Measurements from ENCODE around the gene PAX5. TPM values are rescaled to one million over a fixed set of nuclear protein-coding genes. Genes with fewer than 3 reads are reported as not detected.

Gene PAX5
- total and polyA plus RNA-seq, 3 donors from 2014 or later = 0.79 to 1.9 (median 1.3) TPM

DNA sequence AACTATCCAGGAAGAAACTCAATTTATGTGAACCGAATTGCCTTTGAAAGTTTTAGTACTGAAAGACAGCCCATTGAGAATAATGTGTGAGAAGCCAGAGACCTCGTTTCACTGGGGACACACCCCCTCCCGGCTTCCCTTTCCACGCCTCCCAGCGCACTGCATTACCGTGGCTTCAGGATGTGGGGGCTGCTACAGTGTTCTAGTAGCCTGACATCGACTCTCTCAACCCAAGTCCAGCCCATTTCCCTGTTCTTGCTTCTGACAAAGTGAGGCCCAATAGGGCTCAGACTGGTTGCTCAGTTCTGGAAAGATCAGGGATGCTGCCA, 3.5 kb downstream of the PAX5 start:
- H3K36me3 ChIP-seq (ENCODE audit: low read depth, missing control alignments) = no peaks in the 10 kb centered on the region
- H3K4me3 ChIP-seq = no peak overlapping the region
- DNase-seq = no peak
- H3K27me3 ChIP-seq = peaks cover 5% of the 10 kb centered on the region
- peaks cover 14% of the 10 kb centered on the region for H3K4me1 ChIP-seq
- no peaks in the 10 kb centered on the region for H3K9me3 ChIP-seq
- no peak overlapping the region for H3K27ac ChIP-seq
- intact Hi-C loops (cut with DNase I; ENCODE audit: low total_unique reads) = no loop called here
- TF ChIP-seq, protein P1, sequence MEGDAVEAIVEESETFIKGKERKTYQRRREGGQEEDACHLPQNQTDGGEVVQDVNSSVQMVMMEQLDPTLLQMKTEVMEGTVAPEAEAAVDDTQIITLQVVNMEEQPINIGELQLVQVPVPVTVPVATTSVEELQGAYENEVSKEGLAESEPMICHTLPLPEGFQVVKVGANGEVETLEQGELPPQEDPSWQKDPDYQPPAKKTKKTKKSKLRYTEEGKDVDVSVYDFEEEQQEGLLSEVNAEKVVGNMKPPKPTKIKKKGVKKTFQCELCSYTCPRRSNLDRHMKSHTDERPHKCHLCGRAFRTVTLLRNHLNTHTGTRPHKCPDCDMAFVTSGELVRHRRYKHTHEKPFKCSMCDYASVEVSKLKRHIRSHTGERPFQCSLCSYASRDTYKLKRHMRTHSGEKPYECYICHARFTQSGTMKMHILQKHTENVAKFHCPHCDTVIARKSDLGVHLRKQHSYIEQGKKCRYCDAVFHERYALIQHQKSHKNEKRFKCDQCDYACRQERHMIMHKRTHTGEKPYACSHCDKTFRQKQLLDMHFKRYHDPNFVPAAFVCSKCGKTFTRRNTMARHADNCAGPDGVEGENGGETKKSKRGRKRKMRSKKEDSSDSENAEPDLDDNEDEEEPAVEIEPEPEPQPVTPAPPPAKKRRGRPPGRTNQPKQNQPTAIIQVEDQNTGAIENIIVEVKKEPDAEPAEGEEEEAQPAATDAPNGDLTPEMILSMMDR (IDR thresholded peaks at IDR 0.05) = no peak
- no peak for TF ChIP-seq POLR2A (IDR thresholded peaks at IDR 0.05)
- 1 to 10% methylated on average over 7 of the region's 7 CpGs for WGBS, 2 donors

DNA sequence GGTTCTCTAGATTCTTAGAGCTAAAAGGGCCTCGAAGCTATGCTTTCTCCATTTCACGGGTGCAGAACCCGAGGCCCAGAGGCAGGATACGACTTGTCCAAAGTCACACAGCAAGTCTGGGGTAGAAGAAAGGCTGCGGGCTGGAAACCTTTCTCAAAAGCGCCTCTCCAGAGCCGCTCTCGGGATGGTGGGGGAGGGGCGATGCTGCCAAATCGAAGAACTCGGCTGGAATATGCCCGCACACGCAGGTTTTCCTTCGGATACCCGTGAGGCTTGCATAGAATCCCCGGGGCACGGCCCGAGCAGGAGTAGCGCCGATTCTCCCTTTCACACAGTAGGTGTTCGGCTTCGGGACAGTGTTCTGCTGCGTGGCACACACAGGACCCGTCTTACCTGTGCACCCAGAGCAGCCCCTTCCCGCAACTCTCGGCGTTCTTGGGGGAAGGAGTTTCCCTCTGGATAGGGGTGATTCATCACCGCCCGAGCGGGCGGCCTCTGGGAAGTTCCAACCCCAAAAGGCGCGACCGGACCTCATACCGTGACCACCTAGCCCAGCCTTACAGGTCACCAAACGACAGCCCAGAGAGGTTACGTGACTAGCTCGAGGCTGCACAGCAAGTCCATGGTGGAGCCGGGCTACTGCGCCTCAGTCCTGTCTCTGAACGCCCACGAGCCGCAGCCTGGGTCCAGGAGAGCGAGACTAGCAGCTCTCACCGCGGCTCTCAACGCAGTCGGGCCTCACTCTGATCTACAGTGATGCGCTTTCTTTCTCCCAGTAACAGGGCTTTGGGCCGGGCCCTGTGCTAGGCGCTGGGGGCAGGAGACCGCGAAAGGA, 4.1 kb downstream of the PAX5 start:
- DNase-seq = no peak
- no peak for TF ChIP-seq POLR2A (IDR thresholded peaks at IDR 0.05)
- TF ChIP-seq, protein P1 (IDR thresholded peaks at IDR 0.05) = no peak
- H3K27me3 ChIP-seq = peaks cover 5% of the 10 kb centered on the region
- no peaks in the 10 kb centered on the region for H3K9me3 ChIP-seq
- 2 to 3% methylated on average over 15 to 44 of the region's 53 CpGs for WGBS, 2 donors
- no peak overlapping the region for H3K27ac ChIP-seq
- intact Hi-C loops (cut with DNase I; ENCODE audit: low total_unique reads) = no loop called here
- peaks cover 14% of the 10 kb centered on the region for H3K4me1 ChIP-seq
- no peaks in the 10 kb centered on the region for H3K36me3 ChIP-seq (ENCODE audit: low read depth, missing control alignments)
- no peak overlapping the region for H3K4me3 ChIP-seq

DNA sequence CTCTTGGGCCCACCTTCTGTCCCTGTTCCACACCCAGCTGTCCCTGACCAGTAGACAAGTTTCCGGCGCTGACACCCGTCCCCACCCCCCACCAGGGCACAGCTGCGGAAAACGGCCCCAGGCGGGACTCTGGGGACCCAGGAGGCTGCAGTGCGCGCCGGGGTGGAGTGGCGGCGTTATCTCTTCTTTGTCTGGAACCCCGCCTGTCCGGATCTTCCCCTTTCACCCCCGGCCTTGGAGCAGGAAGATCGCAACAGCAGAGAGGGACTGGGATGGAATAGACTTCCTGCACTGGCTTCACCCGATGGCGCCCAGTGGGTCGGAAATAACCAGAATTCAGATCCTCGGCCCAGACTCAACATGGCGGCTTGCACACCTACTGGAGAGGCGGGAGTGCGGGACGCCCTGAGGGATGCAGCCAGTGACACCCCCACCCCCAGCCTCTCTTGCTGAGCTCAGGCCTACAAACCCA, 4.7 kb downstream of the PAX5 start:
- no peaks in the 10 kb centered on the region for H3K9me3 ChIP-seq
- H3K4me3 ChIP-seq = no peak overlapping the region
- peaks cover 14% of the 10 kb centered on the region for H3K4me1 ChIP-seq
- H3K27ac ChIP-seq = no peak overlapping the region
- DNase-seq = no peak
- H3K27me3 ChIP-seq = peaks cover 5% of the 10 kb centered on the region
- H3K36me3 ChIP-seq (ENCODE audit: low read depth, missing control alignments) = no peaks in the 10 kb centered on the region
- TF ChIP-seq POLR2A (IDR thresholded peaks at IDR 0.05) = no peak
- TF ChIP-seq, protein P1 (IDR thresholded peaks at IDR 0.05) = no peak
- WGBS, 2 donors = 4% methylated on average over 23 of the region's 23 CpGs; no CpG with 5 or more reads in 1 of the 2 donors
- intact Hi-C loops (cut with DNase I; ENCODE audit: low total_unique reads) = no loop called here

DNA sequence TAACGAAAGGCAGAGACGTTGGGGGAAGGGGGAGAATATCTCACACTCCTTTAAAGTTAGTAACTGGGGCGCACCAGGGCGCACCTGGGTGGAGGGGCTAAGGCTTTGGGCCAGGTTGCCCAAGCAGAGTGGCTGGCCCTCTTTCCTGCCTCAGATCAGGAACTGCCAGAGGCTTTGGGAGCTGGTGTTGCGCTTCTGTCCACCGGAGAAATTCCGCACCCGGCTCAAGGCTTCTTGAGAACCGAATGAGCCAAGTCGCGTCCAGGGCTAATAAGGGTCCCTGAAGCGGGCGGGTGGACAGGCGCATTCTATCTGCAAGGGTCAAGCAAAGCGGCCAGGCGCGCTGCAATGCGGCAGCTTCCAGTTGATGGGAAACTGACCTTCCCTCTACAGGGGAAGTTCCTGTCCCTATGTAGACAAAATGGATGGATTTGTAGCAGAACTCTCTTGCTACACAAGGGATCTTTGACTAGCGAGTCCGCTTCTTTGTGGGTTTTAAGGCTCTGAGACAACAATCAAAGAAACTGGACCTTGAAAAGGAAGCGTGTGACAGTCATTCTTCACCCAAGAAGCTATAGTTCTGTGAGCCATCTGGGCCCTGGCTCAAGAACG, 5.5 kb downstream of the PAX5 start:
- DNase-seq = no peak
- no peak overlapping the region for H3K27ac ChIP-seq
- TF ChIP-seq, protein P1 (IDR thresholded peaks at IDR 0.05) = no peak
- TF ChIP-seq POLR2A (IDR thresholded peaks at IDR 0.05) = no peak
- peaks cover 14% of the 10 kb centered on the region for H3K4me1 ChIP-seq
- peaks cover 2% of the 10 kb centered on the region for H3K27me3 ChIP-seq
- intact Hi-C loops (cut with DNase I; ENCODE audit: low total_unique reads) = no loop called here
- no peaks in the 10 kb centered on the region for H3K9me3 ChIP-seq
- H3K4me3 ChIP-seq = no peak overlapping the region
- H3K36me3 ChIP-seq (ENCODE audit: low read depth, missing control alignments) = no peaks in the 10 kb centered on the region
- WGBS, 2 donors = 8 to 9% methylated on average over 8 to 22 of the region's 22 CpGs
